Stimulated activated CD8-positive, alpha-beta memory T cell treated with anti-CD3 and anti-CD28 coated beads, Interleukin-15, amount 100 ng/mL, for 1 hour (primary cell): ENCODE results near the gene MDC1.
"Not testable (repeated sequence)": the region's sequence is repeated elsewhere in the genome, so short reads cannot be mapped to it uniquely, and the experiment has no call there.

Experiments used
- DNase-seq: peaks from one replicate; pipeline ENCODE4 v3.0.0-alpha.2; 2020; ENCODE audit warnings: low read depth

The MDC1 gene

DNA sequence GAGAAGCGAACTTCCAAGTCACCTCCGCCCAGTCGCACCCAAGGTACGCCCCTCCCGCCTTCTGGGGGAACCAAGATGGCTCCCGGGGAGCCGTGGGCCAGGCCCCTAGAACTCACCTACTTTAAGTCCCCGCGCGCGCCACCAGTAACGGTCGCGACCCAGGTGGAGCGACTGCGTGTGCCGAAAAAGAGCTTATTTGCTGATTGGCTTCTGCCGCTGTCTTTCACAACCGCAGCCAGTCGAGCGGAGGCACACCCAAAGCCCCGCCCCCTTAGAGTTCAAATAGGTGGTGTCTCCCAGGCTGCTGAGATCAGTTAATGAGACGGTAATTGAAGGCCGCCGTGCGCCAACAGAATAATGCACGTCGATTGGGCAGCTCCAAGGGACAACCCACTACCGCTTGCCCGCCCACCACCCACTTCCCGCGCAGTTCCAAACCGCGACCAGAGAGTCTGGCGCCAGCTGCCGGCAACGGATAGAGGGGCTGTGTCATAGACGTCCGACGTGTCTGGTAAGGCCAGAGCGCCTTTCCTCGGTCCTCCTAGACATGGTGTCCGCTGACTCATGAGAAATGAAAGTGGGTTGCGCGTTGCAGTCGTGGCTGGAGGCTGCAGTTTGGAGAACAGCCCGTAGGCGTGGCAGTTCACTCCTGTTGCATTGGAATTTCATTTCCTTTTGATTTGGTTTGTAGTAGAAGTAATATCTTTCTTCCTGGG is at the start of gene MDC1:
Gene MDC1 (minus strand): TSS at position 153 of the 716 bp plus-strand sequence. CDS start 2,106 bp downstream, outside the sequence.
- peak; percentile 96 for DNase-seq

DNA sequence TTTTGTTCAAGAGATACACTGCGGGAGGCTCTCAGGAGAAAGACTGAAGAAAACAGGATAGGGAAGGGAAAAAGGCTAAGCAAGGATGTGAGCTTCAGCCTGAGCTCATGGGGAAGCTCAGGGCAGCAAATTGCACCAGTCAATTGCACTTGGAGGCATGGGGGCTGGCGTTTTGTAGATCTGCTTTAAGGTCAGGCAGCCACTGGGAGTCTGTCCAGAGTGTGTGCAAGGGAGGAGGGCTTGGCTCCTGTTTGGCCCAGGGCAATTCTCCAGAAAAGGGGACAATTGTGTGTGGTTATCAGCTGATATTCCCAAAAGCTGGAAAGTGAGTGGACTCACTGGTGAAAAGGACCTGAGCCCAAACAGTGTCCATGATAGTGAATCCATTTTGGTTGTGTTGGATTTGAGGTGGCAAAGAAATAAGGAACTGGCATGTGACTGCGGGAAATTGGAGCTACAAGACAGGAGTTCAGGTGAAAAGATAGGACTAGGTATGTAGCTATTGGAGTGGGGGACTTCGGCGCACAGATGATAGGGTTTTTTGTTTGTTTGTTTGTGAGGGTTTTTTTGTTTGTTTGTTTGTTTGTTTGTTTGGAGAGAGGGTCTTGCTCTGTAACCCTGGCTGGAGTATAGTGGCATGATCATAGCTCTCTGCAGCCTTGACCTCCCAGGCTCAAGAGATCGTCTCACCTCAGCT is 49.5 kb upstream of the MDC1 start:
- no peak for DNase-seq

DNA sequence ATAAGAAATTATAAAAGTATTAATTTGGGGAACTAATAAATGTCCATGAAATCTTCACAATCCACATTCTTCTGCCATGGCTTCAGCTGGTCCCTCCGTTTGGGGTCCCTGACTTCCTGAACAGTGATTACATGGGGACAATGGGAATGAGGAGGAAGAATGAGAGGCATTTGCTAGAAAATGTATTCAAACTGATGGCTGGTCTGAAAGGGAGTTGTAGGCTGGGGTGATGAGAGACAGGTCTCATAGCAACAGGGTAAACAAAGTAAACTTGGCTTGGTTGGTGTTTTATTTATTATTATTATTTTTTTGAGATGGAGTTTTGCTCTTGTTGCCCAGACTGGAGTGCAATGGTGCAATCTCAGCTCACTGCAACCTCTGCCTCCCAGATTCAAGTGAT is 48.4 kb upstream of the MDC1 start:
- DNase-seq = not testable (repeated sequence)

- not testable (repeated sequence) for DNase-seq
Observed at GRCh38 chr6:30764490-30765043, 47.5 kb upstream of the MDC1 start.

GRCh38 chr6:30763618-30764489 is 46.8 kb upstream of the MDC1 start:
- DNase-seq = no peak

- no peak for DNase-seq
Observed at GRCh38 chr6:30763155-30763617, 46.1 kb upstream of the MDC1 start.

GRCh38 chr6:30761791-30762429 is 44.8 kb upstream of the MDC1 start:
- no peak for DNase-seq

DNA sequence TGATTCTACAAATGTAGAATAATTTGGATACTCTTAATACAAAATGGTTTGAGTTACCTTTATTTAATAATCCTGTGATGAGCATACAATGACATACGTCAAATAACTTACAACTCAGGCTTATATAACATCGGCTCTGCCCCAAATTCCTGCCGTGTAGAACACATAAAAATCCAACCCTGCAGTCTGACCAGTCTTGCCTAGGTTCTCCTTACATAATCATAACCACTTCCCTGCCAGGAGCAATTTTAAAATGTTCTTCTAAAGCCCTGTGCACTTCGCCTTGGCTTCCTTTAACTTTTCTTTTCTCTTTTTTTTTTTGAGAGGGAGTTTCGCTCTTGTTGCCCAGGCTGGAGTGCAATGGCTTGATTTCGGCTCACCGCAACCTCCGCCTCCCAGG is 43.5 kb upstream of the MDC1 start:
- no peak for DNase-seq

DNA sequence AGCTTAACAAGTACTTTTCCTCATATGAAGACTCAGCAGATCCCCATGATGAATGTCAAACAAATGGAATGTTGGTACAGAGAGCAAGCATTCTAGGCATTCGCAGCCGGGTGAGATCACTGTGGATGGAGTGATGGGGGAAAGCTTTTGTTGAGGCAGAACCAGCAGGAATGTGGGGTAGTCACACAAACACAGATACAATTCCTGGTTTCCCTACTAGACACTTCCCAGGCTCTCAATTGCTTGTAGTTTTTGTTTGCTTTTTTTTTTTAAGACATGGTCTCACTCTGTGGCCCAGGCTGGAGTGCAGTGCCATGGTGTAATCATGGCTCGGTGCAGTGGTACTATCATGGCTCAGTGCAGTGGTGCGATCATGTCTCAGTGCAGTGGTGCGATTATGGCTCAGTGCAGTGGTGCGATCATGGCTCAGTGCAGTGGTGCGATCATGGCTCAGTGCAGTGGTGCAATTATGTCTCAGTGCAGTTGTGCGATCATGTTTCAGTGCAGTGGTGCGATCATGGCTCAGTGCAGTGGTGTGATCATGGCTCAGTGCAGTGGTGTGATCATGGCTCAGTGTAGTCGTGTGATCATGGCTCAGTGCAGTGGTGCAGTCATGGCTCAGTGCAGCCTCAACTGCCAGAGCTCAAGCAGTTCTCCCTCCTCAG is 42.6 kb upstream of the MDC1 start:
- no peak for DNase-seq

DNA sequence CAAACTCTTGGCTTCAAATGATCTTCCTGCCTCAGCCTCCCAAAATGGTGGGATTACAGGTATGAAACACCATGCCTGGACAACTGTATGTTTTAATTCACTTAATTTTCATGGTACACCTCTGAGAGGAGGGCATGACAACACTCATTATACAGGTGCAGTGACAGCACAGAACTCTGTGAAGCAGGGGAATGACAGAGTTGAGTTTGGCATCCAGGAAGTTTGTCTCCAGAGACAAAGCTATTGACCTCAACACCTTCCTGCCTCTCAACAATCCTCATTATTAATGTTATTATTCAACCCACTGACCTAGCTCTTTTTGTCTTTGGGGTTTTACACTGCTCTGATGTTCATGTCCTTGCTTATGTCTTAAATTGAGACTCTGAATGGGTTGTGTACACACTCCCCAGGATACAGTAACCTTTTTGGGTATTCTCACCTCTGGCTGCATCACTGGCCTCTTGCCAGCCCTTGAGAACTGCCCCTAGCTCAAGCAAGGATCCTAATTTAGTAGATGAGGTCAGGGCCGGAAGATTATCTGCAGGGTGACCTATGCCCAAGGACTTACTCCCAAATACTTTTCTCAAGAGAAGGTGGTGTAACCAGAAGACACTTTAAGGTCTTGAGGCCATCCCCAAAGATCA is 40.3 kb upstream of the MDC1 start:
- DNase-seq = no peak

DNA sequence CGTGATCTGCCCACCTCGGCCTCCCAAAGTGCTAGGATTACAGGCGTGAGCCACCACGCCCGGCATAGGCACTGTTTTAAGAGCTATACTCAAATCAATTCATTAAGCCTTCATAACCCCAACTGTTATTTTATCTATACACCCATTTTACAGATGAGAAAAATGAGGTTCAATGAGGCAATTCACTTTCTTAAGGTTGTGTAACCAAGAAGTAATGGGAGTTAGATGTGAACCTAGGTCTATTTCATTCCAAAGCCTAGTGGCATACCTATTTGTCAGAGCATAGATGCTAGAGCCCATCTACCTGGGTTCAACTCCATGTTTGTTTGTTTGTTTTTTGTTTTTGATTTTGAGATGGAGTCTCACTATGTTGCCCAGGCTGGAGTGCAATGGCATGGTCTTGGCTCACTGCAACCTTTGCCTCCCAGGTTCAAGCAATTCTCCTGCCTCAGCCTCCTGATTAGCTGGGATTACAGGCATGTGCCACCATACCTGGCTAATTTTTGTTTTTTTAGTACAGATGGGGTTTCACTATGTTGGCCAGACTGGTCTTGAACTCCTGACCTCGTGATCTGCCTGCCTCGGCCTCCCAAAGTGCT is 39.4 kb upstream of the MDC1 start:
- not testable (repeated sequence) for DNase-seq

- DNase-seq = no peak
Observed at GRCh38 chr6:30754631-30755030, 37.5 kb upstream of the MDC1 start.

GRCh38 chr6:30752157-30752927 is 35.3 kb upstream of the MDC1 start:
- no peak for DNase-seq

GRCh38 chr6:30750379-30750668 is 33.2 kb upstream of the MDC1 start:
- DNase-seq = no peak

GRCh38 chr6:30749554-30750378 is 32.7 kb upstream of the MDC1 start:
- no peak for DNase-seq

GRCh38 chr6:30748851-30749540 is 31.9 kb upstream of the MDC1 start:
- DNase-seq = no peak

- DNase-seq = no peak
Observed at GRCh38 chr6:30747902-30748769, 31.1 kb upstream of the MDC1 start.
